Suprapubic skin (tissue), 3 donors: Measurements from ENCODE around the gene CDC14C.

Source experiments
- EP300 ChIP-seq: sonication (generic); formaldehyde crosslinking; IDR thresholded peaks from one replicate; pipeline ENCODE4 v1.6.1; 2017; ENCODE audit warnings: antibody characterized with exemption
- POLR2A ChIP-seq, 2 donors: fragments of 450-650 bp; IDR thresholded peaks; one replicate each; pipeline ENCODE4 v1.6.1; 2017; ENCODE audit warnings: antibody characterized with exemption in 2 of 2, mild to moderate bottlenecking in 2 of 2, moderate library complexity in 2 of 2
- TF ChIP-seq, protein P1 (sequence below), 2 donors: fragments of 200-600 bp in 1 of 2; fragments of 450-650 bp in 1 of 2; sonication (generic) in 1 of 2; IDR thresholded peaks; one replicate each; pipeline ENCODE4 v1.5.1; 2016 to 2019; ENCODE audit warnings: antibody characterized with exemption in 2 of 2, mild to moderate bottlenecking in 1 of 2, moderate library complexity in 1 of 2

DNA sequence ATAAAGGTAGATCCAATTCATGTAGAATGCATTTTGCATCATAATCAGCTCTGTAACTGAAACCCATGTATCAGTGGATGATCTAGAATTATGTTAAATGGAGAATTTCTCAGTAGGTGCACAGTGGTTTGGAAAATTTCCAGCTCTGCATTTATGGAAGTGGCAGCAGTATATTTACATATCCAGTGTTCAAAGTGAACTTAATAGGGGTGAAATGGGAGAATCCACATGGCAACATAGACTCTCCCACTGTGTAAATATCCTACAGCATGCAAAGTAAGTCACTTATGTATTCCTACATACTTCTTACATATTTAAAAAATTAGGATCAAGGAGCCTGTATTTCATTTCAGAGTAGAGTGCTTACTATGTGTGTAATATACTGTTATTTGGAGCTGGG lies 35.3 kb downstream of the CDC14C start:
- TF ChIP-seq, protein P1, sequence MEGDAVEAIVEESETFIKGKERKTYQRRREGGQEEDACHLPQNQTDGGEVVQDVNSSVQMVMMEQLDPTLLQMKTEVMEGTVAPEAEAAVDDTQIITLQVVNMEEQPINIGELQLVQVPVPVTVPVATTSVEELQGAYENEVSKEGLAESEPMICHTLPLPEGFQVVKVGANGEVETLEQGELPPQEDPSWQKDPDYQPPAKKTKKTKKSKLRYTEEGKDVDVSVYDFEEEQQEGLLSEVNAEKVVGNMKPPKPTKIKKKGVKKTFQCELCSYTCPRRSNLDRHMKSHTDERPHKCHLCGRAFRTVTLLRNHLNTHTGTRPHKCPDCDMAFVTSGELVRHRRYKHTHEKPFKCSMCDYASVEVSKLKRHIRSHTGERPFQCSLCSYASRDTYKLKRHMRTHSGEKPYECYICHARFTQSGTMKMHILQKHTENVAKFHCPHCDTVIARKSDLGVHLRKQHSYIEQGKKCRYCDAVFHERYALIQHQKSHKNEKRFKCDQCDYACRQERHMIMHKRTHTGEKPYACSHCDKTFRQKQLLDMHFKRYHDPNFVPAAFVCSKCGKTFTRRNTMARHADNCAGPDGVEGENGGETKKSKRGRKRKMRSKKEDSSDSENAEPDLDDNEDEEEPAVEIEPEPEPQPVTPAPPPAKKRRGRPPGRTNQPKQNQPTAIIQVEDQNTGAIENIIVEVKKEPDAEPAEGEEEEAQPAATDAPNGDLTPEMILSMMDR (IDR thresholded peaks at IDR 0.05), result no peak
- TF ChIP-seq POLR2A (IDR thresholded peaks at IDR 0.05) (no peak), EP300 (no peak)
